ENCODE data around the gene MAP2K5. TPM values are rescaled to one million over a fixed set of nuclear protein-coding genes. Genes with fewer than 3 reads are reported as not detected.

MAP2K5 gene
- total and polyA plus RNA-seq, 8 donors: 13.5 to 25.0 (median 20.8) TPM

DNA sequence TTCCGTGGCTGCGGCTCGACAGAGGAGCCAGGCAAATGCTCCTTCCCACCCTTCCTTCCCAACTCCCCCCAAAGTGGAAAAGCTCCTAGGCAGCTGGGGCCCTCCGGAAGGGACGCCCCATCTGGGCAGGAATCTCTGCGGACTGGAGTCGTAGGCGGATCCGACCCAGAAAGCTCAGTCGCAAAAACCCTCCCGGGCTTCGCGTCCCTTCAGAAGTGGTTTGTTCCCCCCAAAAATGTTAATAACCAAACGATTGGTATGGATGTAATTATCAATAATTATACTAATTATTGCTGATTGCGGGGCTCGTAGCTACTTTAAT, 293.6 kb downstream of the MAP2K5 start:
- intact Hi-C loops (cut with DNase I): loop anchor here in 1 of 2 donors (2.0 to 10.0 kb wide), 2 partner anchors 331 to 379 kb away; no protein-coding TSS in a partner anchor
- ATAC-seq: no peak
- no peaks in the 10 kb centered on the region for H3K36me3 ChIP-seq
- H3K27ac ChIP-seq: no peak overlapping the region
- H3K4me1 ChIP-seq: peaks cover 30 to 69% of the 10 kb centered on the region in 2 donors
- no peak for DNase-seq
- H3K4me3 ChIP-seq: peak overlapping the region in 1 of 2 donors; percentile 44
- peaks cover 51 to 52% of the 10 kb centered on the region in 2 donors for H3K27me3 ChIP-seq
- TF ChIP-seq, protein P1, sequence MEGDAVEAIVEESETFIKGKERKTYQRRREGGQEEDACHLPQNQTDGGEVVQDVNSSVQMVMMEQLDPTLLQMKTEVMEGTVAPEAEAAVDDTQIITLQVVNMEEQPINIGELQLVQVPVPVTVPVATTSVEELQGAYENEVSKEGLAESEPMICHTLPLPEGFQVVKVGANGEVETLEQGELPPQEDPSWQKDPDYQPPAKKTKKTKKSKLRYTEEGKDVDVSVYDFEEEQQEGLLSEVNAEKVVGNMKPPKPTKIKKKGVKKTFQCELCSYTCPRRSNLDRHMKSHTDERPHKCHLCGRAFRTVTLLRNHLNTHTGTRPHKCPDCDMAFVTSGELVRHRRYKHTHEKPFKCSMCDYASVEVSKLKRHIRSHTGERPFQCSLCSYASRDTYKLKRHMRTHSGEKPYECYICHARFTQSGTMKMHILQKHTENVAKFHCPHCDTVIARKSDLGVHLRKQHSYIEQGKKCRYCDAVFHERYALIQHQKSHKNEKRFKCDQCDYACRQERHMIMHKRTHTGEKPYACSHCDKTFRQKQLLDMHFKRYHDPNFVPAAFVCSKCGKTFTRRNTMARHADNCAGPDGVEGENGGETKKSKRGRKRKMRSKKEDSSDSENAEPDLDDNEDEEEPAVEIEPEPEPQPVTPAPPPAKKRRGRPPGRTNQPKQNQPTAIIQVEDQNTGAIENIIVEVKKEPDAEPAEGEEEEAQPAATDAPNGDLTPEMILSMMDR (IDR thresholded peaks at IDR 0.05): no peak
- no peaks in the 10 kb centered on the region for H3K9me3 ChIP-seq

DNA sequence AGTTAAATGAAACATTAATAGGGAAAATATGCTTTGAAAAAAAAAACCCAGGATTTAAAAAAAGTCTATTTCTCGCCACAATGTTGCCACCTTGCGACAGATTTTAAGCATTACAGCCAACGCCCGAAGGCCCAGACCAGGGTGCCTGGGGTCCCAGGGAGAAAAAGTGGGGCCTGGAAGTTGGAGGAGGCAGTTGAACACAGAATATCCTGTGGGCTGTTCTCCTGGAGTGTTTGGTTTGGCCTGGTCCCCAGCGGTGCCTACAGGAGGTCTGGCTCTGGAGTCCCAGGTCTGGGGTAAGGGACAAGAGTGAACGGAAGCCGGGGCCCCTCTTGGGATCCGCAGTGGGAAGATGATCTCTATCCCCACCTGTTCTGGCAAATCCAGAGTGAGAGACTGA, 294.0 kb downstream of the MAP2K5 start:
- peak overlapping the region in 1 of 2 donors; percentile 44 for H3K4me3 ChIP-seq
- peaks cover 47 to 49% of the 10 kb centered on the region in 2 donors for H3K27me3 ChIP-seq
- intact Hi-C loops (cut with DNase I): loop anchor here in 1 of 2 donors (2.0 to 10.0 kb wide), 2 partner anchors 332 to 380 kb away; no protein-coding TSS in a partner anchor
- TF ChIP-seq, protein P1 (IDR thresholded peaks at IDR 0.05): peak; percentile 90
- H3K4me1 ChIP-seq: peaks cover 30 to 73% of the 10 kb centered on the region in 2 donors
- no peaks in the 10 kb centered on the region for H3K9me3 ChIP-seq
- no peak for DNase-seq
- H3K27ac ChIP-seq: no peak overlapping the region
- H3K36me3 ChIP-seq: no peaks in the 10 kb centered on the region
- no peak for ATAC-seq

- Histone ChIP-seq H3K27ac (no peak overlapping the region), H3K27me3 (peaks cover 43 to 44% of the 10 kb centered on the region in 2 donors), H3K4me1 (peaks cover 30 to 75% of the 10 kb centered on the region in 2 donors), H3K4me3 (no peak overlapping the region), H3K36me3 (no peaks in the 10 kb centered on the region), H3K9me3 (no peaks in the 10 kb centered on the region)
- intact Hi-C loops (cut with DNase I): loop anchor here in 1 of 2 donors (2.0 to 10.0 kb wide), 2 partner anchors 332 to 380 kb away; no protein-coding TSS in a partner anchor
- no peak for DNase-seq
- no peak for ATAC-seq
- TF ChIP-seq, protein P1 (IDR thresholded peaks at IDR 0.05): no peak
These were observed 294.5 kb downstream of the MAP2K5 start for GRCh38 chr15:67836955-67837354.

GRCh38 chr15:67838789-67839332, 296.4 kb downstream of the MAP2K5 start:
- DNase-seq (peak in 3 of 4 donors; percentile 70 to 93 (median 76)), ATAC-seq (peak; percentile 57)
- Histone ChIP-seq H3K27ac (peak overlapping the region; percentile 97 to 100), H3K4me1 (peaks cover 20 to 57% of the 10 kb centered on the region in 2 donors), H3K27me3 (peaks cover 24 to 25% of the 10 kb centered on the region in 2 donors), H3K4me3 (peak overlapping the region; percentile 23 to 75), H3K36me3 (no peaks in the 10 kb centered on the region), H3K9me3 (no peaks in the 10 kb centered on the region)
- TF ChIP-seq, protein P1 (IDR thresholded peaks at IDR 0.05): peak in 1 of 2 donors; percentile 12
- intact Hi-C loops (cut with DNase I): loop anchor here in 1 of 2 donors (10.0 kb wide), 1 partner anchor 334 kb away; no protein-coding TSS in a partner anchor

DNA sequence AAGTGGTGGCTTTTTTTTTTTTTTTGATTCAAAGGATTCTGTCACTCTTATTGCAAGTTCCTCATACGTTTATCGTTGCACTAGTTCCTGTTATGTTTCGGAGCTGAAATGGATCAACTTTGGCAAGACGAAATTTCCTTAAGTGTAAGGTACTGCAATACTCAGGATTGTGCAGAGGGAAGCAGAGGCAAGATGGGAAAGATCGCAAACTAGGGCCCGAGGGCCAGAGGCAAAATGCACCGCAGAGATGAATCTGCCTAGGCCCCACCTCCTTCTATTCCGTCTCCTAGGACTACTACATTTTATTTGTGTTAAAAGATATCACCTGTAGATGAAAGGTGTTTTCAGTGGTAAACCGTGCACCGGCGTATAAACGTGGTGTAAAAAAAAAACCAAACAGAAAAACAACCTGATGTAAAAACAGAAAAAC, 297.0 kb downstream of the MAP2K5 start:
- TF ChIP-seq, protein P1 (IDR thresholded peaks at IDR 0.05): no peak
- DNase-seq (no peak), ATAC-seq (peak; percentile 4)

More for the DNA sequence above, 297.0 kb downstream of the MAP2K5 start:
- H3K27ac ChIP-seq: peak overlapping the region; percentile 97 to 100
- peaks cover 14 to 50% of the 10 kb centered on the region in 2 donors for H3K4me1 ChIP-seq
- peak overlapping the region; percentile 23 to 75 for H3K4me3 ChIP-seq
- peaks cover 17 to 18% of the 10 kb centered on the region in 2 donors for H3K27me3 ChIP-seq
- no peaks in the 10 kb centered on the region for H3K9me3 ChIP-seq
- intact Hi-C loops (cut with DNase I): loop anchor here in 1 of 2 donors (10.0 kb wide), 1 partner anchor 335 kb away; no protein-coding TSS in a partner anchor
- H3K36me3 ChIP-seq: no peaks in the 10 kb centered on the region

Data from left lung (tissue), 10 donors.